ENCODE results near the gene SLC29A2. TPM values are rescaled to one million over a fixed set of nuclear protein-coding genes. Genes with fewer than 3 reads are reported as not detected.

SLC29A2 gene
- polyA plus RNA-seq, 3 donors, result 0.11 to 1.3 TPM; not detected in 1

DNA sequence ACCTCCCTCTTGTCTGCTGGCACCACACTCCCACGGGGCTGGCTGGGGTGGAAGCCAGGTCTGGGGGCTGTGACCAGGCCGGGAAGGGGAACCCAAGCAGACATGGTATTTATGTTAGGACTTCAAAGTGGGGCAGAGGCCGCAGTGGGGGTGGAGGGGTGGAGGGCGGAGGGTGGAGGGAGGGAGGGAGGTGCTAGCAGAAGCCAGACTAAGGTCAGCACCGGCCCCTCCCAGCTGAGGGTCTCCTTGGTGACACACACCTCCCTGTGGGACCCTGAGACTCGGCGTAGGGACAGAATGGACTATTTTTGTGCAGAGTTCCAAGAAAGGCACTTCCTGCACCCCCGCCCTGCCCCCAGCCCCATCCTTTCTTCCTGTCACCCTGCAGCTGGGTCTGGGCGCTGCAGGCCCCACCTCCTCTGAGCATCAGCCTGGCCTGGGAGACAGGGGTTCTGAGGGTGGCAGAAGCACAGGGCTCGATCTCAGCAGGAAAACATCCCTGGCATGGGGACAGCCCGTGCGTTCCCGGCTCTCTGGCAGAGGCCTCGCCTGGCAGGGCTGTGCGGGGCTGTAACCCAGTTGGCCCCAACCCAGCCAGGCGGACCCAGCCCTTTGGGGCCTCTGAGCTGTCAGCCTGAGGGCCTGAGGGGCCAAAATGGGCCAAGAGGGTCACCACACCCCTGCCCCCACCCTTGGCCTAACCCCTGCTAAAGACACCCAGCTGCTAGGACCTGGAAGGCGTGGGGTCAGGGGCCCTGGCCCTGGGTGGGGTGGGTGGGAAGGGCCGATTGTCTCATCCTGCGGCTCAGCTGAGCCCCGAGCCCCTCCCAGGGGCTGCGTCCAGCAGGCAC, 45.1 kb downstream of the SLC29A2 start:
- no peaks in the 10 kb centered on the region for H3K27me3 ChIP-seq (ENCODE audit: control insufficient read depth in 2 of 2, insufficient read depth in 2 of 2, low read length in 2 of 2)
- H3K36me3 ChIP-seq (replicated peaks in 1 of 2; ENCODE audit: control insufficient read depth in 1 of 2, insufficient read depth in 2 of 2, low read length in 2 of 2), result peaks cover 0 to 4% of the 10 kb centered on the region in 2 donors
- H3K27me3 Mint-ChIP-seq (ENCODE audit: low read depth in 3 of 3), result peaks cover 0 to 3% (median 2%) of the 10 kb centered on the region in 3 donors
- DNase-seq, result no peak
- H3K27ac ChIP-seq (ENCODE audit: low read depth in 1 of 2, low read length in 2 of 2), result no peak overlapping the region
- 60% methylated on average over 14 of the region's 21 CpGs for WGBS (ENCODE audit: insufficient coverage)
- no peak overlapping the region for H3K4me3 ChIP-seq (replicated peaks in 1 of 3; ENCODE audit: low read depth in 2 of 3, low read length in 3 of 3)
- peaks cover 0 to 2% (median 0%) of the 10 kb centered on the region in 7 donors for H3K9me3 Mint-ChIP-seq
- H3K4me2 ChIP-seq (replicated peaks; ENCODE audit: extremely low read depth, low read length, poor library complexity, severe bottlenecking), result no peak overlapping the region
- no peaks in the 10 kb centered on the region for H3K9me3 ChIP-seq (replicated peaks in 1 of 2; ENCODE audit: control insufficient read depth in 1 of 2, insufficient read depth in 1 of 2, low read length in 2 of 2)
- H3K79me2 ChIP-seq (ENCODE audit: insufficient read depth, low read length), result no peaks in the 10 kb centered on the region
- intact Hi-C loops (cut with micrococcal nuclease), result no loop called here
- peaks cover 7 to 11% of the 10 kb centered on the region in 2 donors for H3K4me1 ChIP-seq (ENCODE audit: control insufficient read depth in 1 of 2, insufficient read depth in 2 of 2, low read length in 2 of 2)
- TF ChIP-seq, protein P1, sequence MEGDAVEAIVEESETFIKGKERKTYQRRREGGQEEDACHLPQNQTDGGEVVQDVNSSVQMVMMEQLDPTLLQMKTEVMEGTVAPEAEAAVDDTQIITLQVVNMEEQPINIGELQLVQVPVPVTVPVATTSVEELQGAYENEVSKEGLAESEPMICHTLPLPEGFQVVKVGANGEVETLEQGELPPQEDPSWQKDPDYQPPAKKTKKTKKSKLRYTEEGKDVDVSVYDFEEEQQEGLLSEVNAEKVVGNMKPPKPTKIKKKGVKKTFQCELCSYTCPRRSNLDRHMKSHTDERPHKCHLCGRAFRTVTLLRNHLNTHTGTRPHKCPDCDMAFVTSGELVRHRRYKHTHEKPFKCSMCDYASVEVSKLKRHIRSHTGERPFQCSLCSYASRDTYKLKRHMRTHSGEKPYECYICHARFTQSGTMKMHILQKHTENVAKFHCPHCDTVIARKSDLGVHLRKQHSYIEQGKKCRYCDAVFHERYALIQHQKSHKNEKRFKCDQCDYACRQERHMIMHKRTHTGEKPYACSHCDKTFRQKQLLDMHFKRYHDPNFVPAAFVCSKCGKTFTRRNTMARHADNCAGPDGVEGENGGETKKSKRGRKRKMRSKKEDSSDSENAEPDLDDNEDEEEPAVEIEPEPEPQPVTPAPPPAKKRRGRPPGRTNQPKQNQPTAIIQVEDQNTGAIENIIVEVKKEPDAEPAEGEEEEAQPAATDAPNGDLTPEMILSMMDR (IDR thresholded peaks at IDR 0.05), result no peak
- H3K27ac Mint-ChIP-seq, result no peak overlapping the region
- H3K36me3 Mint-ChIP-seq, result peaks cover 1 to 2% of the 10 kb centered on the region in 2 donors
- H2AFZ ChIP-seq (ENCODE audit: insufficient read depth, low read depth, low read length, poor library complexity, severe bottlenecking), result no peak overlapping the region
- no peak overlapping the region for H3K9ac ChIP-seq (ENCODE audit: insufficient read depth, low read length, poor library complexity, severe bottlenecking)
- H3K4me3 Mint-ChIP-seq, result no peak overlapping the region
- H3K4me1 Mint-ChIP-seq, result peaks cover 18% of the 10 kb centered on the region
- H4K20me1 ChIP-seq (ENCODE audit: insufficient read depth, low read length), result no peaks in the 10 kb centered on the region

DNA sequence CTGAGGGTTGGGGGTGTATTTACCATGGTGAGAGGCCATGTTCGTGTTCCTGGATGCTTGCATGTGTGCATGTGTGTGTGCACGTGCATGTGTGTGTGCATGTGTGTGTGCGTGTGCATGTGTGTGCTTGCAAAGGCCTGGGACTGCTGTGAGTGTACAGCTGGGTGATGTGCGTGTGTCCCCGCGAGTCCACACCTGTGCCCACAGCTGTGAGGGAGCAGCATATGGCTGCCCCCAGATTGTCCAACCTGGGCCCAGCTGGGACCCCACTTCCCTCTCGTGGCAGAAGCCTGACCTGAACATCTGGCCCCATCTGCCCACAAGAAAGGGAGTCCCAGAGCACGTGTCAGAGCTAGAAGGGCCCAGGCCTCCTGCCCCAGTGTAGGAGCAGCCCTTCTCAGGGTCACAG, 46.3 kb downstream of the SLC29A2 start:
- H3K9me3 ChIP-seq (replicated peaks in 1 of 2; ENCODE audit: control insufficient read depth in 1 of 2, insufficient read depth in 1 of 2, low read length in 2 of 2), result no peaks in the 10 kb centered on the region
- no peaks in the 10 kb centered on the region for H3K36me3 ChIP-seq (replicated peaks in 1 of 2; ENCODE audit: control insufficient read depth in 1 of 2, insufficient read depth in 2 of 2, low read length in 2 of 2)
- H2AFZ ChIP-seq (ENCODE audit: insufficient read depth, low read depth, low read length, poor library complexity, severe bottlenecking), result no peak overlapping the region
- peaks cover 7 to 11% of the 10 kb centered on the region in 2 donors for H3K4me1 ChIP-seq (ENCODE audit: control insufficient read depth in 1 of 2, insufficient read depth in 2 of 2, low read length in 2 of 2)
- 55% methylated on average over 8 of the region's 8 CpGs for WGBS (ENCODE audit: insufficient coverage)
- no peak overlapping the region for H3K27ac ChIP-seq (ENCODE audit: low read depth in 1 of 2, low read length in 2 of 2)
- peaks cover 0 to 4% (median 2%) of the 10 kb centered on the region in 3 donors for H3K27me3 Mint-ChIP-seq (ENCODE audit: low read depth in 3 of 3)
- no peaks in the 10 kb centered on the region for H4K20me1 ChIP-seq (ENCODE audit: insufficient read depth, low read length)
- peaks cover 0 to 4% (median 2%) of the 10 kb centered on the region in 7 donors for H3K9me3 Mint-ChIP-seq
- no peaks in the 10 kb centered on the region for H3K36me3 Mint-ChIP-seq
- no peak overlapping the region for H3K9ac ChIP-seq (ENCODE audit: insufficient read depth, low read length, poor library complexity, severe bottlenecking)
- H3K4me2 ChIP-seq (replicated peaks; ENCODE audit: extremely low read depth, low read length, poor library complexity, severe bottlenecking), result no peak overlapping the region
- no peaks in the 10 kb centered on the region for H3K79me2 ChIP-seq (ENCODE audit: insufficient read depth, low read length)
- no peak overlapping the region for H3K4me3 Mint-ChIP-seq
- peaks cover 17% of the 10 kb centered on the region for H3K4me1 Mint-ChIP-seq
- intact Hi-C loops (cut with micrococcal nuclease), result no loop called here
- H3K4me3 ChIP-seq (replicated peaks in 1 of 3; ENCODE audit: low read depth in 2 of 3, low read length in 3 of 3), result no peak overlapping the region
- TF ChIP-seq, protein P1 (IDR thresholded peaks at IDR 0.05), result no peak
- no peak overlapping the region for H3K27ac Mint-ChIP-seq
- H3K27me3 ChIP-seq (ENCODE audit: control insufficient read depth in 2 of 2, insufficient read depth in 2 of 2, low read length in 2 of 2), result no peaks in the 10 kb centered on the region
- DNase-seq, result no peak

Data from CD14-positive monocyte (primary cell).